Stimulated activated CD8-positive, alpha-beta memory T cell treated with anti-CD3 and anti-CD28 coated beads, Interleukin-7, amount 100 ng/mL, for 4 hours (primary cell): Measurements from ENCODE around the gene SYVN1.
A peak's percentile ranks its signal among the peaks of the same experiment; 100 is the strongest.
"Not testable (repeated sequence)": the region's sequence is repeated elsewhere in the genome, so short reads cannot be mapped to it uniquely, and the experiment has no call there.

ENCODE experiments used
- DNase-seq, 2 donors: peaks; one replicate each; pipeline ENCODE4 v3.0.0-alpha.2; 2020; ENCODE audit warnings: low read depth in 2 of 2

Gene SYVN1

DNA sequence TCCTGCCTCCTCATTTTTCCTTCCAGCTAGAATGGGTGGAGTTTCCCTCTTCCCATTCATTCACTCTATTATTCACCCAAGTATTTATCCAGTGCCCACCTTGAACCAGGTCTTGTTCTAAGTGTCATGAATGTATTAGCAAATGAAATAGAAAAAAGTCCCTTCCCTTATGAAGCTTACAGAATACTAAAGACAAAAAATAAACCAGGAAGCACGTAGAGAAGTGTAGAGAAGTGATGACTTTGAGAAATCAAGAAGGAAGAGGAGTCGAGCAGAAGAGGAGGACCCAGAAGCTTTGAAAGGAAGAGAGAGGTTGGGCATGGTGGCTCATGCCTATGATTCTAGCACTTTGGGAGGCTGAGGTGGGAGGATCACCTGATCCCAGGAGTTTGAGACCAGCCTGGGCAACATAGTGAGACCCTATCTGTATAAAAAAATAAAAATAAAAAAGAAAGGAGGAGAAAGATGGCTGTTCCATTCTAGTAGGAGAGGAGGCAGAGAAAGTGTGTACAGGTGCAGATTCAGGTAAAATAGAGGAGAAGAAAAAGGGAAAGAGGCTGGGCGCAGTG lies 17.1 kb upstream of the SYVN1 start:
- DNase-seq, result no peak

DNA sequence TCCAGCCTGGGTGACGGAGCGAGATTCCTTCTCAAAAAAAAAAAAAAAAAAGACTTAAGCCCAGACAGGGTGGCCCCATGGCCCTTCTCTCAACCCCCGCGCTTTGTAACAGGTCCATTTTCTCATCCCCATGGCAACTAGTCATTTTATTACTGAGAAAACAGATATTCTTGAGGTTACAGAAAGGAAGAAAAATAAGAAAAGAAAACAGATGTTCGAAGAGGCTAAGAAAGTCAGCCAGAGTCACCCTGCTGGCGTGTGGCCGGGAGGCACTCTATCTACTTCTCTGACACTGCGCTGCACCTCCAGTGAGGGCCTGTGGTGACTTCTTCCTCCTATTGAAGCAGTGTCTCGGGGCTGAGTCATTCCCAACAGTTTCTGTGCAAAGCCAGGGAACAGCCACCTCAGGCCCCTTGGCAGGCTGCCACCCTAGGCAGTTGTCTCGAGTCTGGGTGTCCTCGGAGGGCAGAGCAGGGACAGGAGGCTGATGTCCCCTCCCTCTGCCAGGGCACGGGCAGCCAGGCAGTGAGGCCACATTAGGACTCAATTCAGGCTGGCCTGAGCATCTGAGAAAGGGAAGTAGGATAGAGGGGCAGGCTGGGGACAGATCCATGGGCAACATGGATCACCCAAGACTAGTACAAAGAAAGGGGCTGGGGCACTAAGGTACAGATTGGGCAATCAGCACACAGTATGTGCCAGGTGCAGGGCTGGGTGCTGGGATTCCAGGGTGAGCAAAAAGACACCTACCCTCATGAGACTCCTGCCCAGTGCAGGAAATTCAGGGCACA lies 16.4 kb upstream of the SYVN1 start:
- no peak for DNase-seq

DNA sequence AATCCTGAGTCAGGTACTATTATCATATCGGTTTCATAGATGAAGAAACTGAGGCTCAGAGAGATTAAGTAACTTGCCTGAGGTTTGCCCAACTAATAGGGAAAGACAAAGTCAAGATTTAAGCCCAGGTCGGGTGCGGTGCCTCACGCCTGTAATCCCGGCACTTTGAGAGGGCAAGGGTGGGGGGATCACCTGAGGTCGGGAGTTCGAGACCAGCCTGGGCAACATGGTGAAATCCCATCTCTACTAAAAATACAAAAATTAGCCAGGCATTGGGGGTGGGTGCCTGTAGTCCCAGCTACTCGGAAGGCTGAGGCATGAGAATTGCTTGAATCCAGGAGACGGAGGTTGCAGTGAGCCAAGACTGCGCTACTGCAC lies 15.8 kb upstream of the SYVN1 start:
- DNase-seq, result not testable (repeated sequence)

DNA sequence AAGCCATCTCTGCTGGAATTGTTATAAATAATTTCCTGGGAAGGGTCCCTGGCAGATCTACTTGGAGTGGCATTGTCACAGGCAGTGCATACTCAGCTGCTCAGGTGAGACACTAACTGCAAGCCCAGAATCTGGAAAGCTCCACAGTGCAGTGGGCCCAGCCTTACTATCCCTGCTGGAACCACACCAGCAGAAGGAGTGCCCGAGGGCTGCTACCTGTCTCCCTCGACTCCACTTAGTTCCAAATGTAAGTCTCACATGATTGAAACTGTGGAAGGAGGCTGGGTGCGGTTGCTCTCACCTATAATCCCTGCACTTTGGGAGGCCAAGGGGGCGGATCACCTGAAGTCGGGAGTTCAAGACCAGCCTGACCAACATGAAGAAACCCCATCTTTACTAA lies 14.3 kb upstream of the SYVN1 start:
- DNase-seq, result no peak

DNA sequence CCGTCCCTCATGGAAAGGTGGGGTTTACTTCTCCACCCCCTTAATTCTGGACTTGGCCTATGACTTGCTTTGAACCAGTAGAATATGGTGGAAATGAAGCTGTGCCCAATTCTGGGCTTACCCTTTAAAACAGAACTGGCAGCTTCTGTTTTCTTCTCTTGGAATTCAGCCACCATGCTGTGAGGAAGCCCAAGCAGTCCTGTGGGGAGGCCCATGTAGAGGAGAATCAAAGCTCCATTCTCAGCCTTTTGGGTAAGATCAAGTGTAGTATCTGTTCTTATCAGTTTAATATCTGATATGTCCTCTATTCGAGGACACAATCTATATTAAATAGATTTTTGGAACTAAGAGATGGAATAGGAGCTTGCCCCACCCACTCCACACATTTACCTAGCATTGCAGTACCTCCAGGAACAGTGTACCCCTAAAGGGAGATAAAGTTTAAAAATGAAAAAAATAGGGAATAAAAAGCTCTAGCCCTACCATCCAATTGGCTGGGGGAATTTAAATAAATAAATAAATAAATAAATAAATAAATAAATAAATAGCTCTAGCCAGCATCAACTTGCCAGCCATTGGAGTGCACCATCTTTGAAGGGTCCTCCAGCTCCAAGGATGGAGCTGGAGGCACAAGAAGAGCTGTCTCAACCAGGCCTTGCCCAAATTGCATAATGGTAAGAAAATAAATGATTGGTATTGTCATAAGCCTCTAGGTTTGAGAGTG lies 13.2 kb upstream of the SYVN1 start:
- DNase-seq, result no peak

DNA sequence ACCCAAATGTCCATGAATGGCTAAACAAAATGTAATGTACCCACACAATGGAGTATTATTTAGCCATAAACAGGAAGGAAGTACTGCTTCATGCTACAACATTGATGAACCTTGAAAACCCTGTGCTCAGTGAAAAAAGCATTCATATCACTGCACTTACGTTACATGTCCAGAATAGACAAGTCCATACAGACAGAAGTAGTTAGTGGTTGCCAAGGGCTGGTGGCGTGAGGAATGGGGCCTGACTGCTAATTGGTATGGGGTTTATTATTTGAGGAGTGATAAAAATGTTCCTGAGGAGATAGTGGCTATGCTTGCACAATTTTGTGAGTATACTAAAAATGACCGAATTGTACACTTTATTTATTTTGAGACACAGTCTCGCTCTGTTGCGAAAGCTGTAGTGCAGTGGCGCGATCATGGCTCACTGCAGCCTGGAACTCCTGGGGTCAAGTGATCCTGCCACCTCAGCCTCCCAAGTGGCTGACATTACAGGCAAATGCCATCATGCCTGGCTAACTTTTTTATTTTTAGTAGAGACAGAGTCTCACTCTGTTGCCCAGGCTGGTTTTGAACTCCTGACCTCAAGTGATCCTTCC lies 7.7 kb upstream of the SYVN1 start:
- DNase-seq, result no peak

DNA sequence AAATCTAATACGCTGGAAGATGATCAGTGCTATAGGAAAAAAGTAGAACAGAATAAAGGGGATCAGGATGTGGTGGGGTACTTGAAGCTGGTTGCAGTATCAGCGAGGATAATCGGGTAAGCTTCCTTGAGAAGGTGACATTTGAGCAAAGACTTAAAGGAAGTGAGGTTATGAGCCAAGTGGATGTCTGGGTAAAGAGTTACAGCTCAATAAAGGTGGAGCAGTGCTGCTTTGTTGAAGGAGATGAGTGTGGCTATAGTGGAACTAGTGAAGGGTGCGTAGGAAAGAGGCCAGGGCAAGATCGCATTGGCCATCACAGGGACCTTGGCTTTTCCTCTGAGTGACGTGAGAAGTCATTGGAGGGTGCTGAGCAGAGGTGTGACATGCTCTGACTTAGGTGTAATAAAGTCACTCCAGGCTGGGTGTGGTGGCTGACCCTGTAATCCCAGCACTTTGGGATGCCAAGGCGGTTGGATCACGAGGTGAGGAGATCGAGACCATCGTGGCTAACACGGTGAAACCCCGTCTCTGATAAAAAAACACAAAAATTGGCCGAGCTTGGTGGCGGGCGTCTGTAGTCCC lies 2.3 kb upstream of the SYVN1 start:
- DNase-seq, result no peak

DNA sequence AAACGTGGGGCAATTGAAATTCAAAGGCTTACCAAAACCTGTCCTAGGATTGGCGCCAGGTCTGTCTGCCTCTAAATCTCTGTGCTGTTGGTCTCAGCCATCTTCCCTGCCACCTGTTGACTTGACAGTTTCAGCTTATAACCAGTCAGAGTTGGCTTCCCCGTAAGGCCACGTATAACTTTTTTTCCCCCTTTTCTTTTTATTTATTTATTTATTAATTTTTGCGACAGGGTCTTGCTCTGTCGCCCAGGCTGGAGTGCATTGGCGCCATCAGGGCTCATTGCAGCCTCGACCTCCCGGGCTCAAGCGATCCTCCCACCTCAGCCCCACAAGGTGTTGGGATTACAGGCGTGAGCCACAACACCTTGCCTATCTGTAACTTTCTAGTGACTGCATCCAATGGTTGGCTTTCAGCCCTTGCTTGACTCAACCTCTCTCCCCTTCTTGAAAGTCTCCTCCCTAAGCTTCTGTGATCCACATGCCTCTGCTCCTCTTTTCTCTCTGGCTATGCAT lies 1.4 kb upstream of the SYVN1 start:
- DNase-seq, result no peak

DNA sequence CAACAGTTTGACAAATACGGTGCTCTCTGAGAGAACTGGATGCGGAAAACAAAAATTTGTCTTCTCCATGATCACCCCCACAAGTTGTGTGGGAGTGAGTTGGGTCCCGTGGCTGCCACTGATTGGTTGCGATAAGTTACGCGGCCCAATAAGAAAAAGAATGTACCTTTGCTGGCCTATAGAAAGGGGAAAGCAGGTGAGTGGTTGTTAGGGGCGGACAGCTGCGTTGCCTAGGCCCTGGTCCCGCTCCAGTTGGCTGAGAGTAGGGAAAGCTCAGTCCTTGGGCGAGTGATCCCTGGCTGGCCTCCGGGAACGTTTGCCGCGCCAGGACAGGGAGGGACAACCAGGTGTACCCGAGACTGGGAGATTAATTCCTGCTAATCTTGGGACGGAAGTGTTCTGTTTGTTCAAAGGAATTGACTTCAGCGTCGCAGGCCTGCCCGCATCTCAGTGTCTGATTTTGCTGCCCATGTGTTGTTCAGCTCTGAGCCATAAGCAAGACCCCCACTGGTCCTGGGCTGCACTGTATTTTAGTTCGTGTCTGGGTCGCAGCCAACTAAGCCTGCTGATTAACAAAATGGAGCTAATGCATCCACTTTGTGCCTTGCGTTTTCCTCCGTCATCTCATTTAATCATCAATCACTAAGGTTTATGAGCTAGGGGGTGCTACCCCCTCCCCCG lies 773 bp upstream of the SYVN1 start:
- DNase-seq, result peak; percentile 72 to 80

DNA sequence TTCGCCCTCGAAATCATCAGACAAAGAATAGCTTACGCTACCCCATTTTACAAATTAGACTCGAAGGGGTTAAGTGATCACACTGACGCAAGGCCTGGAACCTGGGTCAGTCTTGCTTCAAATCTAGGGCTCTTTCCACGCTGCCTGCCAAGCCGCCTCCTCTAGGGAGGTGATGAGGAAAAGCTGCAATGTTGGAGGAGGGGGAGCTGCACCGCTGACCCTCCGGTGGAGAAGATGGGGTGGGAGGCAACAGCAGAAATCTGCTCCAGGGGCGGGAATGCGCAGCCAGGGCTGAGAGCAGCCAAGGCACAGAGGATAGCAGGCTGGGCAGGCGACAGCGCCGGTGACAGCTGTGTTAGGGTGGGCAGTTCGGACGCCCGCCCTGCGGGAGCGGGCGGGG lies 595 bp downstream of the SYVN1 start:
- DNase-seq, result no peak

DNA sequence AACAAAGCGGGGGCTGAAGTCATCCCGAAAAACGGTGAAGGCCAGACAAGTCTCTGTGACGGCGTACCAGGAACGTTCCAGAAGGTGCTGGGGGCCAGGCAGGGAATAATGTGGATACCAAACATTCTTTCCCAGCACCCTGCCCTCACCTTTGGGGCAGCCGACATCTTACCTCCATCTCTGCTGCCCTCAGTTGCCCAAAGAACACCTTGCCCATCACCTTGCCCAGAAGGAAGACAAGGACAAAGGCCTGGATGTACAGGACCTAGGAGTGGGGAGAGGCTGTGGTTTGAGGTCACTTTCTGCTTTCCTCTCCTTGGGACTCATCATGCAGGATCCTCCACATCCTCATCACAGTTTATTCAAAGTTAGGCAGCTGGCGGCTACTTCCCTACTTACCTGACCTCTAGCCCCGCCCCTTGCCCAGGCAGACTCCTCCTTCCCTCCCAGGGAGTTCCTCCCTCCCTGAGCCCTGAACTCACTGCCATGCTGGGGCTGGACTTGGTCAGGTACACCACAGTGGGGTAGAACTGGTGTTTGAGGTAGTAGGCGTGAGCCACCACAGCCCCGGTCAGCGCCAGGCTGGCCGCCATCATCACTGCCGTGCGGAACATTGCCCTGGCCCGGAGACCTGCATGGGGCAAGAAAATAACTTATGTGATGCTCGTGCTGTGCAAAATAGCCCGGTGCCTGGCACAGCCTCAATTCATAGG lies 1.2 kb downstream of the SYVN1 start:
- peak in 1 of 2 donors; percentile 27 for DNase-seq

DNA sequence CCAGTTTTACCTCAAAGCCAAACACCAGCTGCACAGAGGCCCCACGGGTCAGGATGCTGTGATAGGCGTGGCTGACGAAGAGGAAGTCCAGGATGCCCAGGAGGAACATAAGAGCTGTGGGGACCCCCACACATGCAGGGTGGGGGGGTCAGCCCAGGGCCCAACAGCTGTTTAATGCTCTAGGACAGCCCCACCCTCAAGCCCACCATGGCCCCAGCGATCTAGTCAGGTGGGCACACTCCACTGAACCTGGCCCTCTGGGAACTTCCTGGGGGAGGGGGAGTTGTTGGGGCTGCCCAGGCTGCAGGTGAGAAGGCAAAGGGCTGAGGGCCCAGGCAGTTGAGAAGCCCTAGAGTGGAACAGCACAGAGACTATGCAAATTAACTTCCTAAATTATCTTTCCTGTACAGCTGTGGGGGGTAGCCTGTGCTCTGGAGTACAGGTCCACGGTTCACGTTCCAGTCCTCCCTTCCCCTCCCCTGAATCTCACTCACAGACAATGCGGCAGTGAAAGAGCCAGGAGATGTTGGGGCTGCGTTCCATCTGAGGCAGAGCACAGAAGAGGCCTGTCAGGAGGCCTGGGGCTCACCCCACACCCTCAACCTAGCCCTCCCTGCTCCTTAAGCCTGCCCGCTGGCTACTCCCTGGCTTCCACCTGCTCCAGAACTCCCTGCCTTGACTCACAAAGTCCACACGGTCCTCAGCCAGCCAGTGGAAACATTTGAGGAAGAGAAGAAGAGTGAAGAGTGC lies 1.9 kb downstream of the SYVN1 start:
- DNase-seq, result no peak

DNA sequence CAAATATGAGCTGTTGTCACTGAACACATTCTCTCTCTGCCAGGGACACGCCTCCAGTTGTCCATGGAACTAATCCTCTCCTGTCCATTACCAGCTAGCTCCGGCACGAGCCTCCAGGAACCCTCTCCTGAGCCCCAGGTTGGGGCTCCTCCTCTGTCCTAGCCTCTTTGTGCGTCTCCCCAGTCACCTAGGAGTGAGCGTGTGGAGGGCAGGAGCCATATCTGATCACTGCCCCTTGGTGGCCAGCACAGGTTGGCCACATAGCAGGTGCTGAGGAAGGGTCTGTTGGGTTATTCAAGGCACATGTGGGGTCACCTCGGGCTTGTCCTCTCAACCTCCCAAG lies 2.5 kb downstream of the SYVN1 start:
- DNase-seq, result no peak

DNA sequence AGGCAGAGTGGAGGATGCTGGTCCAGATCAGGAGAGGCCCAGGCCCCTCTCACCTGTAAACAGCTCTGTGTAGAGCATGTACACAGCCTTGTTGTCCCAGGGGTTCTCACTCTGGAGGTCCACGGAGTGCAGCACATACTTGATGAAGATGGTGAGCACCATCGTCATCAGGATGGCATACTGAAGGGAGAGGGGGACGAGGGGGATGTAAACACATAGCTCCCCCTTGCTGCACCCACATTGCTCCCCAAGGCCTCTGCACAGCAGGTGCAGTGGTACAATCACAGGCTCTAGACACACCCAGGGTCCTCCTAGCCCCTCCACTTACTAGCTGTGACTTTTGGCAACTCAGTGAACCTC lies 2.9 kb downstream of the SYVN1 start:
- DNase-seq, result no peak

DNA sequence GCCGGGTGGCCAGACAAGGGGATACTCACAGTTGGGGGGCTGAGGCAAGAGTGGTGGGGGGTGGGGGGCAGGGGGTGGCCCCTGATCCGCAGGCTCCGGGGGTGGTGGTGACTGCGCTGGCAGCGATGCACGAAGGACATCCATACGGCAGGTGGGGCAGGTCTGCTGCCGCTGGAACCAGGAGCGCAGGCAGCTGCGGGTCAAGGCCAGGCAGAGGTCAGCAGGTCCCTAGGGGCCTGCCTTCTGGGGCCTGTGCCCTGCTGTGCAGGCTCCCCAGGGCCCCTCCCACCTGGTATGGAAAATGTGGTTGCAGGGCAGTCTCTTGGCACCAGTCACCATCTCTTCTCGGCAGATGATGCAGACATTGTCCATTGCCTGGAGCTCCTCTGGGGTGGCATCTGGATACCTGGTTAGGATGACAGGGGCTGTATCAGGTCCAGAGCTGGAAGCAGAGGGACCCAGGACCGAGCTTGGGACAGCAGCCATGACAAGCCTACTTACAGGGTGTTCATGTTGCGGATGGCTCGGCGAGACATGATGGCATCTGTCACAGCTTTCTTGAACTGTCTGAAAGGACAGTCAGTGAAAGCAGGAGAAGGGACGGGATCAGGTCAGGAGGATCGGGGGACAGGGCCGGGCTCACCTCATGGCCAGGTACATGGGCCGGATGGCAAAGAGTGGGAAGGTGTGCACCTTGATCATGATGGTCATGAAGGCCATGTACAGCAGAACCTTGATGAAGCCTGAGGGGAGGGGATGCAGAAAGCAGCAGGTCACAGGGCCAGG lies 3.5 kb downstream of the SYVN1 start:
- no peak for DNase-seq

DNA sequence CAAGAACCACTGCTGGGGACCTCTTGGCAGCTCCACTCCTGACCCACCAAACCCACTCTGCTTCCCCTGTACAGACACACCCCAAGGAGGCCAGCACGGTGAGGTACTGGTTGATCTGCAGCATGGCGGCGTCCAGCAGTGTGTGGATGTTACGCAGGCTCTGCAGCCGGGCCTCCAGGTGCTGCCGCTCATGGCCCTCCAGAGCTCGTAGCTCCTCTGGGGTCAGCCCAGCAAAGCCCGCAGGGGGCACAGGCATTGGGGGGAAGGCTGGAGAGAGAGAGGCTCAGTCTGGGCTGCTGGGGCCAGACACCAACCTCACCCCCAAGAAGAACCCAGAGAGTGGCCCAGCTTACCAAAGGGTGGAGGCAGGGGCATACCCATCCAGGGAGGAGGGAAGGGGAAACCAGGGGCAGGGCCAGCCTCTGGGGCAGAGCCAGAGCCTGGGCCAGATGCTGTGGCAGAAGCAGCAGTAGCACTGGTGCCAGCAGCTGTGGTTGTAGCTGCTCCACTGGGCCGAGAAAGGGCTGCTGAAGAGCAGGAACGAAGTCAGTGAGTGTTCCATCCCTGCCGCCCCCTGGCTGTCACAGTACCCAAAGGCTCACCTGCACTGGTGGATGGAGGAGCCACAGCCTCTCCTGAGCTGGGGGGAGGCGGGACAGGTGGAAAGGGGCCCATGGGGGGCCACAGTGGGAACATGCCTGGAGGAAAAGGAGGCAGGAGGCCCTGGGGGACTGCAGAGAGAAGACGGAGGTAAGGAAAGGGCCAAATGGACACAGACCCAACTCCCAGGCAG lies 4.5 kb downstream of the SYVN1 start:
- no peak for DNase-seq

DNA sequence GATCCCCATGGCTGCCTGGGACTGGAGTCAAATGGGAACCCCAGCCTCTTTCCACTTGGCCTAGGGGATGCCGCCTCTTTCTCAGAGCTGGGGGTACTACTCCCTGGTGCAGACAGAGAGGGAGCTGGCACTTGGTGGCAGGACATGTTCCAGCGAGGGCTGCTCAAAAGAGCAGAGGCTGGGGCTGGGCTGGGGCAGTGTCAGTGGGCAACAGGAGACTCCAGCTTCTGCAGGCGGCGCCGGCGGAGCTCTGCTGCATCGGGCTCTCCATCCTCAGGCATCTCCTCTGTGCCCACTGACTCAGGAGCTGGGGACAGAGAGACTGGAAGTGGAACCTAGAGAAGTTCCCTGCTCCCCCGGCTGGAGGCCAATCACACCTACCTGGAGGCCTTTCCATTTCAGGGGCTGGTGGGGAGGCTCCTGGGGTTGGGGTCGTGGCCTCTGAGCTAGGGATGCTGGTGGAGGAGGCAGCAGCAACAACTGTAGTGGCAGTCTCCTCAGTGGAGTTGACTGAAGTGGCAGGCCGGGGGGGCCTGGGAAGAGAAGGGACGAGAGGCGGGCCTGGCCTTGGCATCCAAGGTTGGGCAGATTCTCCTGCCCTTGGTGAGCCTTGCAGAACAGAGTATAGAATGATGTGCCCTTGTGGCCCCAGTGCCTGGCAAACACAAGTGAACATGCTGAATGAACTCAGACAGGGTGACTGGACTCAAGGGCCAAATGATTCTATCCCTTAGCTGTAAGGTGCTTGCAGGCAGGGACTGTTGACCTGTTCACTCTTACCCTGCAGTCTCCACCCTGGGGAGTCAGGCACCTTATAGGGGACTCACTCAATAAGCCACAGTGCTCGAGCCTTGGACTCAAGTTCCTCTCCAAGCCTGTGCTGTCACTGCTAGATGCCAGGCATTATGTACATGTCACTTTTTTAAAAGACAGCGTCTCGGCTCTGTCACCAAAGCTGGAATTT lies 5.9 kb downstream of the SYVN1 start:
- no peak for DNase-seq
